ENCODE measurements around the gene HHAT.

The HHAT gene

DNA sequence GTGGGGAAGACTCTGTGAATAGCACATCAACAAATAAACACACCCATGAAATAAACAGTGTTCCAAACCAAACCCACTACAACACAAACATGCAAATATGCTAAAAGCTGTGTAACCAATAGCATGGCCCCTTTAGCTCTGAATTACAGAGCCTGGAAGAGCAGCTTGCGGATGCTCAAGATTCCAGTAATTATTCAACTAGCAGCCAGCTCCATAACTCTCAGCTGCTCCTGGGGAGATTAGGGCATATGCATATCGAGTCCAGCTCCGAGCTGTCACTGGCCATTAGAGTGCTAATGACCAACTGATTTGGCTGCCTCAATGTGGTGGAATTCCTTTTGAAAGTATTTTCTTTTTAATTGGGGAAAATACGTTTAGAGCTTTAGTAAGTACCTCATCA is 207.1 kb downstream of the HHAT start:
- H4K91ac ChIP-seq (ENCODE audit: low read length) = no peak overlapping the region
- H3K4ac ChIP-seq (ENCODE audit: low read depth in 1 of 2, low read length in 2 of 2) = no peak overlapping the region
- H2BK12ac ChIP-seq (ENCODE audit: low read length in 2 of 2) = no peak overlapping the region
- H4K8ac ChIP-seq (ENCODE audit: low read length) = no peak overlapping the region
- no peak overlapping the region for H2BK120ac ChIP-seq (ENCODE audit: low read depth, low read length)
- no peak for DNase-seq
- WGBS = 59% methylated on average over 3 of the region's 4 CpGs
- no peaks in the 10 kb centered on the region for H3K9me3 ChIP-seq (ENCODE audit: control insufficient read depth, low read length)
- no peak overlapping the region for H2AK5ac ChIP-seq (ENCODE audit: low read length, severe bottlenecking)
- H3K4me2 ChIP-seq (ENCODE audit: low read length, poor library complexity, severe bottlenecking) = no peak overlapping the region
- H3K18ac ChIP-seq (ENCODE audit: low read depth in 1 of 2, low read length in 2 of 2) = no peak overlapping the region
- H3K9ac ChIP-seq (ENCODE audit: low read length) = no peak overlapping the region
- no peaks in the 10 kb centered on the region for H3K36me3 ChIP-seq (ENCODE audit: control insufficient read depth in 1 of 2, insufficient read depth in 2 of 2, low read depth in 1 of 2, low read length in 2 of 2)
- H2BK5ac ChIP-seq (ENCODE audit: low read depth, low read length, poor library complexity, severe bottlenecking) = no peak overlapping the region
- H3K27ac ChIP-seq (ENCODE audit: low read length, poor library complexity, severe bottlenecking) = no peak overlapping the region
- peaks cover 2% of the 10 kb centered on the region for H3K4me1 ChIP-seq (ENCODE audit: control insufficient read depth, insufficient read depth, low read depth, low read length)
- no peak overlapping the region for H3K23ac ChIP-seq (ENCODE audit: low read length in 2 of 2)
- H3K14ac ChIP-seq (ENCODE audit: low read length in 2 of 2) = no peak overlapping the region
- H2BK15ac ChIP-seq (ENCODE audit: low read depth, poor library complexity, severe bottlenecking) = no peak overlapping the region
- H3K79me1 ChIP-seq (replicated peaks; ENCODE audit: low read length, poor library complexity, severe bottlenecking) = peaks cover 1% of the 10 kb centered on the region
- no peak overlapping the region for H3K4me3 ChIP-seq (ENCODE audit: insufficient read depth in 1 of 2, low read depth in 1 of 2, low read length in 2 of 2)
- H3K27me3 ChIP-seq (ENCODE audit: control insufficient read depth in 1 of 2, insufficient read depth in 1 of 2, low read length in 2 of 2) = no peaks in the 10 kb centered on the region
- no peak overlapping the region for H2AFZ ChIP-seq (ENCODE audit: low read depth, low read length)

DNA sequence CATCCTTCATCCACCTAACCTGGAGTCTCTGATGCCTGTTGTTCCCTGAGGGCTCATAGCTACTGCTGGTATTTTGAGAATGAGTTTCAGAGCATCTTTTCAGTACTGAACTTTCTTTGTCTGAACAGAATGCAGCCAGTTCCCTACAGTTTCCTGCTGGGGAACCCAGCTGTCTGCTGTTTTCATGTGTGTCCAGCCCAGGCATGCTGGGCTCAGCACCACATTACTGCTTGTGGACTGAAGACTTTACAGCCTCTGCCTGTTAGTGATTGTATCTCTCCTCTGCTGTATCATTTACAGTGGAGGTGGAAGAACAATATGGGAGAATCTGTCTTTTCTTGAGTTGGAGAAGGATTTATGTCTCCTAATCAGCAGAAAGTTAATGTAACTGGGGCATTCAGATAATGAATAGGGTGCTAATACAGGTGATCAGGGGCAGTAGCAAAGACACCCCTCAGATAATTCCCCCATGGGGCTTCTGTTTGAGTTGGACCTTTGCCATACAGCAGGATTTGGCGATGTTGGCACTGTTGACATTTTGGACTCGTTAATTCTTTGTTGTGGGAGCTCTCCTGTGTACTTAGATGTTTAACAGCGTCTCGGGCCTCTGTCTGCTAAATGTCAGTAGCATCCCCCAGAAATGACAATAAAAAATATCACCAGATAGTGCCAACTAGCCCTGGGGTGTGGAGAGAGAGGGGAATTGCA is 207.7 kb downstream of the HHAT start:
- no peak overlapping the region for H3K4me3 ChIP-seq (ENCODE audit: insufficient read depth in 1 of 2, low read depth in 1 of 2, low read length in 2 of 2)
- H2BK12ac ChIP-seq (ENCODE audit: low read length in 2 of 2) = no peak overlapping the region
- H2BK15ac ChIP-seq (ENCODE audit: low read depth, poor library complexity, severe bottlenecking) = no peak overlapping the region
- DNase-seq = no peak
- H4K91ac ChIP-seq (ENCODE audit: low read length) = no peak overlapping the region
- H2BK5ac ChIP-seq (ENCODE audit: low read depth, low read length, poor library complexity, severe bottlenecking) = no peak overlapping the region
- H3K23ac ChIP-seq (ENCODE audit: low read length in 2 of 2) = no peak overlapping the region
- H3K27ac ChIP-seq (ENCODE audit: low read length, poor library complexity, severe bottlenecking) = no peak overlapping the region
- 80% methylated on average over 1 of the region's 4 CpGs for WGBS
- no peak overlapping the region for H3K4me2 ChIP-seq (ENCODE audit: low read length, poor library complexity, severe bottlenecking)
- H3K4ac ChIP-seq (ENCODE audit: low read depth in 1 of 2, low read length in 2 of 2) = no peak overlapping the region
- no peak overlapping the region for H2AFZ ChIP-seq (ENCODE audit: low read depth, low read length)
- no peaks in the 10 kb centered on the region for H3K36me3 ChIP-seq (ENCODE audit: control insufficient read depth in 1 of 2, insufficient read depth in 2 of 2, low read depth in 1 of 2, low read length in 2 of 2)
- no peak overlapping the region for H4K8ac ChIP-seq (ENCODE audit: low read length)
- H3K14ac ChIP-seq (ENCODE audit: low read length in 2 of 2) = no peak overlapping the region
- H3K9ac ChIP-seq (ENCODE audit: low read length) = no peak overlapping the region
- no peaks in the 10 kb centered on the region for H3K9me3 ChIP-seq (ENCODE audit: control insufficient read depth, low read length)
- H2BK120ac ChIP-seq (ENCODE audit: low read depth, low read length) = no peak overlapping the region
- no peak overlapping the region for H2AK5ac ChIP-seq (ENCODE audit: low read length, severe bottlenecking)
- H3K18ac ChIP-seq (ENCODE audit: low read depth in 1 of 2, low read length in 2 of 2) = no peak overlapping the region
- H3K27me3 ChIP-seq (ENCODE audit: control insufficient read depth in 1 of 2, insufficient read depth in 1 of 2, low read length in 2 of 2) = no peaks in the 10 kb centered on the region
- peaks cover 2% of the 10 kb centered on the region for H3K4me1 ChIP-seq (ENCODE audit: control insufficient read depth, insufficient read depth, low read depth, low read length)
- H3K79me1 ChIP-seq (replicated peaks; ENCODE audit: low read length, poor library complexity, severe bottlenecking) = peaks cover 1% of the 10 kb centered on the region

DNA sequence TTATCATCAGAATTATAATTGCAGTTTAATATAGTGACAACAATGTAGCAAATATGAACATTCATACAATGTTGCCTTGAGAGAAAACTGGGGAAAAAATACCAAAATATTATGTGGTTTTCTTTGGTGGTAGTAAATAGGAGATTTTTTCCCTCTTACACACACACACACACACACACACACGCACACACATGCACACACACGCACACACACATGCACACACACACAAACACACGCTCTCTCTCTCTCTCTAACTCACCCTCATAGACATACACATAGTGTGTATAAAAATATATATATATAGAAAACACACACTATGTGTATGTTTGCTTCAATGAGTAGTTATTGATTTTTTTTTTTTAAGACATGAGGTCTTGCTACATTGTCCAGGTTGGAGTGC is 211.6 kb downstream of the HHAT start:
- H3K27me3 ChIP-seq (ENCODE audit: control insufficient read depth in 1 of 2, insufficient read depth in 1 of 2, low read length in 2 of 2) = no peaks in the 10 kb centered on the region
- DNase-seq = no peak
- H3K36me3 ChIP-seq (ENCODE audit: control insufficient read depth in 1 of 2, insufficient read depth in 2 of 2, low read depth in 1 of 2, low read length in 2 of 2) = no peaks in the 10 kb centered on the region
- no peak overlapping the region for H4K91ac ChIP-seq (ENCODE audit: low read length)
- H3K9me3 ChIP-seq (ENCODE audit: control insufficient read depth, low read length) = no peaks in the 10 kb centered on the region
- no peak overlapping the region for H3K14ac ChIP-seq (ENCODE audit: low read length in 2 of 2)
- no peak overlapping the region for H2AK5ac ChIP-seq (ENCODE audit: low read length, severe bottlenecking)
- H4K8ac ChIP-seq (ENCODE audit: low read length) = no peak overlapping the region
- no peak overlapping the region for H3K18ac ChIP-seq (ENCODE audit: low read depth in 1 of 2, low read length in 2 of 2)
- peaks cover 1% of the 10 kb centered on the region for H3K79me1 ChIP-seq (replicated peaks; ENCODE audit: low read length, poor library complexity, severe bottlenecking)
- no peak overlapping the region for H3K27ac ChIP-seq (ENCODE audit: low read length, poor library complexity, severe bottlenecking)
- no peak overlapping the region for H3K4me3 ChIP-seq (ENCODE audit: insufficient read depth in 1 of 2, low read depth in 1 of 2, low read length in 2 of 2)
- no peak overlapping the region for H2BK15ac ChIP-seq (ENCODE audit: low read depth, poor library complexity, severe bottlenecking)
- no peak overlapping the region for H3K23ac ChIP-seq (ENCODE audit: low read length in 2 of 2)
- H2AFZ ChIP-seq (ENCODE audit: low read depth, low read length) = no peak overlapping the region
- no peak overlapping the region for H3K4me2 ChIP-seq (ENCODE audit: low read length, poor library complexity, severe bottlenecking)
- H2BK120ac ChIP-seq (ENCODE audit: low read depth, low read length) = no peak overlapping the region
- no CpG with 5 or more reads among the region's 3 CpGs for WGBS
- H3K9ac ChIP-seq (ENCODE audit: low read length) = no peak overlapping the region
- H3K4ac ChIP-seq (ENCODE audit: low read depth in 1 of 2, low read length in 2 of 2) = no peak overlapping the region
- no peak overlapping the region for H2BK5ac ChIP-seq (ENCODE audit: low read depth, low read length, poor library complexity, severe bottlenecking)
- H3K4me1 ChIP-seq (ENCODE audit: control insufficient read depth, insufficient read depth, low read depth, low read length) = peaks cover 3% of the 10 kb centered on the region
- H2BK12ac ChIP-seq (ENCODE audit: low read length in 2 of 2) = no peak overlapping the region

DNA sequence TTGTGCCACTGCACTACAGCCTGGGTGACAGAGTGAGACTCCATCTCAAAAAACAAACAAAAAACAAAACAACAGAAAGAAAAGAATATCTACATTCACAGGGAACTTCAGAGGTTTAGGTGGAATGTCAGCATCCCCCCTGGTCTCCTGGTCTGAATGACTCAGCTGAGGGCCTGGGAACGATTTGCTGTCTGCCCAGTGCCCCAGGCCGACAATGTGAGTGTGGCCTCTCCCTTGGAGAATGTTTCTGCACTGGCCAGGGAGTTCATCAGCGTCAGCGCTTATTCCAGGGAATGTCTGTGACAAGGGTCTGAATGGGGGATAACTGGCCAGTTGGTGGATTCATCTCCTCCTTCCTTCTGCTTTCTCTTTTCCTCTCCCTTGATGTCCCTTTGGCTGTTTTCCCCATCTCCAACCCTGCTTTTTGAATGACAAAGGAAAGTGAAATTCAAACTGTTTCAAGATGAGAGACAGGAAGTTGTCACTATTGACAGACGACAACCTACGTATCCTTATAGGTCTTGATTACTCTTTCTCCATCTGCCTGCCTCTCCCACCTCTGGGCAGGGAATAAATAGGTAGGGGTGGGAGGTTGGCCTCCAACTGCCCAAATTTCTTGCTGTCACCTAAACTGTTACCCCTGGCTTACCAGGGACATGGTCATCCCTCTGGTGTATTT is 213.1 kb downstream of the HHAT start:
- no peak overlapping the region for H2BK12ac ChIP-seq (ENCODE audit: low read length in 2 of 2)
- no peak overlapping the region for H3K4me3 ChIP-seq (ENCODE audit: insufficient read depth in 1 of 2, low read depth in 1 of 2, low read length in 2 of 2)
- H3K4me2 ChIP-seq (ENCODE audit: low read length, poor library complexity, severe bottlenecking) = no peak overlapping the region
- no peak overlapping the region for H4K91ac ChIP-seq (ENCODE audit: low read length)
- peaks cover 1% of the 10 kb centered on the region for H3K79me1 ChIP-seq (replicated peaks; ENCODE audit: low read length, poor library complexity, severe bottlenecking)
- H4K8ac ChIP-seq (ENCODE audit: low read length) = no peak overlapping the region
- no peak overlapping the region for H3K4ac ChIP-seq (ENCODE audit: low read depth in 1 of 2, low read length in 2 of 2)
- H2AFZ ChIP-seq (ENCODE audit: low read depth, low read length) = no peak overlapping the region
- H3K9me3 ChIP-seq (ENCODE audit: control insufficient read depth, low read length) = no peaks in the 10 kb centered on the region
- peaks cover 2% of the 10 kb centered on the region for H3K4me1 ChIP-seq (ENCODE audit: control insufficient read depth, insufficient read depth, low read depth, low read length)
- H3K14ac ChIP-seq (ENCODE audit: low read length in 2 of 2) = no peak overlapping the region
- 42% methylated on average over 4 of the region's 6 CpGs for WGBS
- DNase-seq = no peak
- no peak overlapping the region for H2BK15ac ChIP-seq (ENCODE audit: low read depth, poor library complexity, severe bottlenecking)
- no peak overlapping the region for H3K23ac ChIP-seq (ENCODE audit: low read length in 2 of 2)
- H3K27me3 ChIP-seq (ENCODE audit: control insufficient read depth in 1 of 2, insufficient read depth in 1 of 2, low read length in 2 of 2) = no peaks in the 10 kb centered on the region
- H3K36me3 ChIP-seq (ENCODE audit: control insufficient read depth in 1 of 2, insufficient read depth in 2 of 2, low read depth in 1 of 2, low read length in 2 of 2) = peaks cover 0 to 2% of the 10 kb centered on the region in 2 experiments
- no peak overlapping the region for H3K18ac ChIP-seq (ENCODE audit: low read depth in 1 of 2, low read length in 2 of 2)
- no peak overlapping the region for H3K9ac ChIP-seq (ENCODE audit: low read length)
- H2BK5ac ChIP-seq (ENCODE audit: low read depth, low read length, poor library complexity, severe bottlenecking) = no peak overlapping the region
- H2BK120ac ChIP-seq (ENCODE audit: low read depth, low read length) = no peak overlapping the region
- no peak overlapping the region for H2AK5ac ChIP-seq (ENCODE audit: low read length, severe bottlenecking)
- H3K27ac ChIP-seq (ENCODE audit: low read length, poor library complexity, severe bottlenecking) = no peak overlapping the region

All from mesenchymal stem cell (in vitro differentiated cells and primary cell).